GM12873 (cell line): ENCODE results near the gene BRD1.
A peak's percentile ranks its signal among the peaks of the same experiment; 100 is the strongest.

Experiments used
- TF ChIP-seq, protein P1 (sequence below): IDR thresholded peaks from 2 replicates; pipeline ENCODE4 v1.5.1; 2012; ENCODE audit warnings: low read depth, mild to moderate bottlenecking, moderate library complexity, low read length, control low read depth; ENCODE audit not compliant: insufficient read depth; ENCODE audit errors: missing control alignments

Gene BRD1

DNA sequence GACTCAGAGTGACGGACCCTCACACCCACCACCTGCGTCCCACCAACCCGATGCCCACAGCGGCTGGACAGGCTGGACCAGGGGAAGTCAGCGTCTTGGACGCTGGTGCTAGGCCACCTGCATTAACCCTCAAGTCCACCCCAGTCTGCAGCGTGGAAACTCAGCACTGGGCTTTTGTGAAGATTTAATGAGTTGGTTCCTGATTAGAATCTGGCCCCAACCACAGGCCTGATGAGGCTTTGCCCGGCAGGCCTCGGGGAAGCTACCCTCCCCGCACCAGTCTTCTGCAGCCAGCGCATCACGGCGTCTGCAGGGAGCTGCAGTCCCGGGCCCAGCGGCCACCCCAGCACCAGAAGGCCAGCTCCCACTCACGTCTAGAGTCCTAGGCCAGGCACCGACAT, 101.0 kb downstream of the BRD1 start:
- TF ChIP-seq, protein P1, sequence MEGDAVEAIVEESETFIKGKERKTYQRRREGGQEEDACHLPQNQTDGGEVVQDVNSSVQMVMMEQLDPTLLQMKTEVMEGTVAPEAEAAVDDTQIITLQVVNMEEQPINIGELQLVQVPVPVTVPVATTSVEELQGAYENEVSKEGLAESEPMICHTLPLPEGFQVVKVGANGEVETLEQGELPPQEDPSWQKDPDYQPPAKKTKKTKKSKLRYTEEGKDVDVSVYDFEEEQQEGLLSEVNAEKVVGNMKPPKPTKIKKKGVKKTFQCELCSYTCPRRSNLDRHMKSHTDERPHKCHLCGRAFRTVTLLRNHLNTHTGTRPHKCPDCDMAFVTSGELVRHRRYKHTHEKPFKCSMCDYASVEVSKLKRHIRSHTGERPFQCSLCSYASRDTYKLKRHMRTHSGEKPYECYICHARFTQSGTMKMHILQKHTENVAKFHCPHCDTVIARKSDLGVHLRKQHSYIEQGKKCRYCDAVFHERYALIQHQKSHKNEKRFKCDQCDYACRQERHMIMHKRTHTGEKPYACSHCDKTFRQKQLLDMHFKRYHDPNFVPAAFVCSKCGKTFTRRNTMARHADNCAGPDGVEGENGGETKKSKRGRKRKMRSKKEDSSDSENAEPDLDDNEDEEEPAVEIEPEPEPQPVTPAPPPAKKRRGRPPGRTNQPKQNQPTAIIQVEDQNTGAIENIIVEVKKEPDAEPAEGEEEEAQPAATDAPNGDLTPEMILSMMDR, result no peak

DNA sequence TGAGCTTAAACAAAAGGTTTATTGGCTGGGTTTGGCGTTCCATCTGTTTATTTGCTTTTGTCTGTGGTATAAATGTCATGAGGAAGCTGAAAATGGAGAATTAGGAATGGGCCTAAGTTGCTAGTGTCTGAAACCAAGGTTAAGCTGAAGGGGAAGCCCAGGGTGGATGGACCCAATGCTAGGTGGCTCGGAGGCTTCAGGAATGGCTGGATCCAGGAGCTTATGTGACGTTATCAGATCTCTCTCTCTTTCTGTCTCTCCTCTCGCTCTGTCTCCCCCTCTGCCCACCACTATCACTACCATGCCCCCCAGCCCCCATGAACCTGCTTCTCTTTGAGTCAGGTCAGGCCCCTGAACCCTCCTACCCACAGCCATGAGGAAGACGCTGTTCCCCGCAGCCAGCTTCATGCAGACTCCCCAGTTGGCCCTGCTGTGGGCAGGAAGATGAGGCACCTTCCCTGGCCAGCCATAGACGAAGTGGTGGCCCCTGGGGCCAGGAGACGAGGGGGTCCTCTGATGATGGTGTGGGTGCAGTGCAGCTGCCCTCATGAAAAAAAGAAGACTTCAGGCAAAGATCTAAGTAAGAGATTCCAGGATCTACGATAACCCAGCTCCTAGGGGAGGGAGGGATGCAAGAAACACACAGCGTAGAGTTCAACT, 101.5 kb downstream of the BRD1 start:
- TF ChIP-seq, protein P1, result no peak

DNA sequence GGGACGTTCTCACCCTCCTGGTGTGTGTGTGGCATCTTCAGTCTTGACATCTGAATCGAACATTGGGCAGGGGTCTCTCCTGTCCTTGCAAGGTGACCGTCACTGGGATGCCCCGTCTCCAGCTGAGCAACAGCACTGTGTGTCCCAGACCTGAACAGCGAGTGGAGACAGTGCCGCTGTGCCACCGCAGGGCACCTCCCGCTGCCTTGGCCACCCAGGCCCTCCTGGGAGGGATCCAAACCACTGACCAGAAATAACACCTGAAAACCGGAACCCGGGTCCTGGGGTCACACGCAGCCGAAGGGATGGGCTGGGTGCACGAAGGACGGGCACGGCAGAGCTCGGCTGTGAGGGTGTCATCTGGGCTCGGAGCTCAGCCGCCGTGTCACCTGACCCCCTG, 102.2 kb downstream of the BRD1 start:
- TF ChIP-seq, protein P1, result no peak

DNA sequence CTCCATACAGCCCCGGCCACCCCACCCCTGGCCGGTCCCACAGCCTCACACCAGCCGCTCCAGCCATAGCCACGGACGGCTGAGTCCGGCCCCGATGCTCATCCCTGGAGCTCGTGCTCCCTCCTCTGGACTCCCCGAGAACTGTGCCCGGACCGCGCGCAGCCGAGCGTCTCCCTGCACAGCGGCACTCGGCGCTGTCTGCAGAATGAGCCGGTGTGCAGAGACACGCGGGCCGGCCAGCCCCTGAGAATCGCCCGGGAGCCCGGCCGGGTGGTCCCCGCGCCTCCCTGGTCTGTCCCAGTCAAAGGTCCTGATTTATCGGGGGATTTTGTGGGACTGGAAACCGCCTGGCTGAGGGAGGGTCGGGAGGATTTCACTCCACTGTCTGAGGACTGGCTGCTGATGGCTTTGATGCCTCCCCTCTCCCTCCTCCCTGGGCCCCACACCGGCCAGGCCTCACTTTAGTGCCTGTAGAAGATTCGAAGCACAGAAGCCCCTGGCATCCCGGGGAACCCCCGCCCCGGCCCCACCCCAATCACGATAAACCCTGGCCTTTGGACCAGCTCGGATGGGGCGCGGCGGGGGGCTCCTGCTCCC, 102.7 kb downstream of the BRD1 start:
- TF ChIP-seq, protein P1, result peak; percentile 58

DNA sequence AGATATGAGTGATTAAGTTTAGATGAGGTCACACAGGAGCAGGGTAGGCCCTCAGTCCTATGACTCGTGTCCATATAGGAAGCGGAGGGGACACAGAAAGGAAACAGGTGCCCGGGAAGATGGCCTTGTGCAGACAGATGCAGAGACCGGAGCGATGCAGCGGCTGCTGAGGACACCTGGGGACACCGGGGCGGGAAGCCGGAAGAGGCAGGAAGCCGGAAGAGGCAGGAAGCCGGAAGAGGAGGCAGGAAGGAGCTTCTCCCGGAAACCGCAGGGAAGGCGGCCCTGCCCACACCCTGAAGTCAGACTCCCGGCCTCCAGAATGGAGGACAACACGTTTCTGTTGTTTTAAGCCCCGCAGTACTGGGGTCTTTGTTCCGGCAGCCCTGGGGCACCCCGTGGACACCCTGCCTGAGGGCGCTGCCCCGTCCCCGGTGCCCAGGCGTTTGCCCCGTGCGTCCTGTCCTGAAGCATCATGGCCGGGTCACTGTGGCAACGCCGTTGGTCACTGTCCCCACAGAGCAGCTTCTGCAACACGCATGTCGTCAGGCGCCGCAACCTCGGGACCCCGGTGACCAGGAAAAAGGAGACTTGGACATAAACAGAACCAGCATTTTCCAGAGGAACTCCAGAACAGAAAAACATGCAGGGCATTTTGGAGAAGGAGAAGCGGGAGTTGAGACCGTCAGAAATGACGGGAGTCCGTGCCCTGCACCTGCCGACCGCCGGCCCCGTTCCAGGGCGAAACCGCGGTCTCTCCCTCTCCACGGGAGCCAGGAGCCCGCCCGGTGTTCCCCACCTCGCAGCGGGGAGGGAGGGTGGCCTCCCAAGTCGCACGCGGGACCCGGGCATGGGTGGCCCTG, 103.4 kb downstream of the BRD1 start:
- TF ChIP-seq, protein P1, result no peak

DNA sequence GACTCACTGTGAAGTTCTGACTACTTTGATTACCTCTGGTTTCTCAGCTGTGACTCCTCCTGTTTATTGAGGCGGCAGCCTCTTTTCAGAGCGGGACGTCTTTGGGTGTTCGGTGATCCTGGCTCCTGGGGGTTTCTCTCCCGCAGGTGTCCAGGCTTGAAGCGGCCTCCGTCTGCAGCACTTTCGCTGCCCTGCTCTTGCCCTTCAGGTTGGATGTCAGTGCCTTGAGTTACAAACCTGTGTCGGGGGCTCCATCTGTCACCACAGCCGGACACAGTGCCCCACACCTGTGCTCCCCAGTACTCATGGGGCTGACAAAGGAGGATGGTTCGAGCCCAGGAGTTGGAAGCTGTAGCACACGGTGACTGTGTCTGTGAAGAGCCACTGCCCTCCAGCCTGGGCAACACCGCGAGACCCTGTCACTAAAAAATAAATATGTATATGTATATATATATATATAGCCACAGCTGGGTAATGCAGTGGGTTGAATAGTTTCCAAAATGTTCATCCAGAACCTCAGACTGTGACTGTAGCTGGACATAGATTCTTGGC, 104.1 kb downstream of the BRD1 start:
- TF ChIP-seq, protein P1, result no peak
